ENCODE data around the gene STAG1. TPM values are rescaled to one million over a fixed set of nuclear protein-coding genes. Genes with fewer than 3 reads are reported as not detected.
A peak's percentile ranks its signal among the peaks of the same experiment; 100 is the strongest.
"Not testable (repeated sequence)": the region's sequence is repeated elsewhere in the genome, so short reads cannot be mapped to it uniquely, and the experiment has no call there.

The STAG1 gene
- polyA plus RNA-seq, 1 of the 3 experiments (the other 2 are of a cell fraction): 5.5 TPM

- Histone ChIP-seq H3K27me3 (ENCODE audit: insufficient read depth) (no peaks in the 10 kb centered on the region), H3F3A (replicated peaks; ENCODE audit: insufficient read depth) (no peaks in the 10 kb centered on the region), H3K9ac (no peak overlapping the region), H4K20me1 (ENCODE audit: insufficient read depth) (no peaks in the 10 kb centered on the region), H3K4me3 (ENCODE audit: low read depth in 2 of 2, low read length in 1 of 2) (no peak overlapping the region), H3K79me2 (ENCODE audit: insufficient read depth) (no peaks in the 10 kb centered on the region), H3K36me3 (replicated peaks in 1 of 2; ENCODE audit: control insufficient read depth in 1 of 2, insufficient read depth in 2 of 2, low read length in 1 of 2) (no peaks in the 10 kb centered on the region), H3K9me3 (no peaks in the 10 kb centered on the region), H3K9me2 (no peaks in the 10 kb centered on the region), H2AFZ (ENCODE audit: low read depth) (no peak overlapping the region; the same call in 1 of the 2 replicates), H3K4me2 (no peak overlapping the region), H3K4me1 (ENCODE audit: control insufficient read depth in 1 of 2, insufficient read depth in 2 of 2, low read depth in 1 of 2, low read length in 1 of 2) (no peaks in the 10 kb centered on the region), H3K27ac (ENCODE audit: low read depth in 2 of 2, low read length in 1 of 2) (no peak overlapping the region)
- ChIA-PET CTCF (interaction anchor here (0.9 to 1.5 kb wide), 3 partner anchors 21 to 693 kb away, joined by 3 to 4 read pairs (median 3); partner anchors contain the start of gene STAG1), POLR2A (no interaction called here)
- WGBS (ENCODE audit: low lambda C conversion rate): 56% methylated on average over 1 of the region's 1 CpG
- DNase-seq: no peak
- TF ChIP-seq TEAD4 (IDR thresholded peaks at IDR 0.05; ENCODE audit: borderline replicate concordance, insufficient read depth): no peak
- TF ChIP-seq PBX3 (IDR thresholded peaks at IDR 0.05): peak; percentile 50; the same call in 1 of the 2 replicates
- no peak for TF ChIP-seq FOXJ3 (CRISPR knock-in tag; IDR thresholded peaks at IDR 0.05)
- TF ChIP-seq JUND (IDR thresholded peaks at IDR 0.05): peak; percentile 33; the same call in 1 of the 2 replicates
- peak; percentile 22; the same call in 1 of the 2 replicates for TF ChIP-seq TCF12 (IDR thresholded peaks at IDR 0.05)
- no peak for TF ChIP-seq GABPA (IDR thresholded peaks at IDR 0.05; ENCODE audit: low read depth)
Measured at GRCh38 chr3:136772709-136773108, 20.5 kb upstream of the STAG1 start.

- H3F3A ChIP-seq (replicated peaks; ENCODE audit: insufficient read depth); H3K9ac ChIP-seq; H3K4me1 ChIP-seq (ENCODE audit: control insufficient read depth in 1 of 2, insufficient read depth in 2 of 2, low read depth in 1 of 2, low read length in 1 of 2); H3K4me3 ChIP-seq (ENCODE audit: low read depth in 2 of 2, low read length in 1 of 2); H3K79me2 ChIP-seq (ENCODE audit: insufficient read depth); H3K9me3 ChIP-seq; H3K27me3 ChIP-seq (ENCODE audit: insufficient read depth); H2AFZ ChIP-seq (ENCODE audit: low read depth); H4K20me1 ChIP-seq (ENCODE audit: insufficient read depth); H3K27ac ChIP-seq (ENCODE audit: low read depth in 2 of 2, low read length in 1 of 2); H3K9me2 ChIP-seq; H3K36me3 ChIP-seq (replicated peaks in 1 of 2; ENCODE audit: control insufficient read depth in 1 of 2, insufficient read depth in 2 of 2, low read length in 1 of 2); H3K4me2 ChIP-seq; POLR2A ChIA-PET: not testable (repeated sequence)
- peak; percentile 19 for DNase-seq
- CTCF ChIA-PET: interaction anchor here (0.6 to 1.1 kb wide), 6 partner anchors 48 to 256 kb away, joined by 3 to 4 read pairs (median 3); no protein-coding TSS in a partner anchor
- WGBS (ENCODE audit: low lambda C conversion rate): 89% methylated on average over 20 of the region's 20 CpGs
- TF ChIP-seq, protein P1, sequence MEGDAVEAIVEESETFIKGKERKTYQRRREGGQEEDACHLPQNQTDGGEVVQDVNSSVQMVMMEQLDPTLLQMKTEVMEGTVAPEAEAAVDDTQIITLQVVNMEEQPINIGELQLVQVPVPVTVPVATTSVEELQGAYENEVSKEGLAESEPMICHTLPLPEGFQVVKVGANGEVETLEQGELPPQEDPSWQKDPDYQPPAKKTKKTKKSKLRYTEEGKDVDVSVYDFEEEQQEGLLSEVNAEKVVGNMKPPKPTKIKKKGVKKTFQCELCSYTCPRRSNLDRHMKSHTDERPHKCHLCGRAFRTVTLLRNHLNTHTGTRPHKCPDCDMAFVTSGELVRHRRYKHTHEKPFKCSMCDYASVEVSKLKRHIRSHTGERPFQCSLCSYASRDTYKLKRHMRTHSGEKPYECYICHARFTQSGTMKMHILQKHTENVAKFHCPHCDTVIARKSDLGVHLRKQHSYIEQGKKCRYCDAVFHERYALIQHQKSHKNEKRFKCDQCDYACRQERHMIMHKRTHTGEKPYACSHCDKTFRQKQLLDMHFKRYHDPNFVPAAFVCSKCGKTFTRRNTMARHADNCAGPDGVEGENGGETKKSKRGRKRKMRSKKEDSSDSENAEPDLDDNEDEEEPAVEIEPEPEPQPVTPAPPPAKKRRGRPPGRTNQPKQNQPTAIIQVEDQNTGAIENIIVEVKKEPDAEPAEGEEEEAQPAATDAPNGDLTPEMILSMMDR (IDR thresholded peaks at IDR 0.05): peak; percentile 51
- TF ChIP-seq RAD21 (IDR thresholded peaks at IDR 0.05; ENCODE audit: low read length): peak; percentile 62
- TF ChIP-seq SMC3 (IDR thresholded peaks at IDR 0.05; ENCODE audit: low read depth, low read length): peak; percentile 49
Measured at GRCh38 chr3:136758160-136759102, 6.3 kb upstream of the STAG1 start.
